GM13976 (cell line): ENCODE results near the gene ARHGEF18.

ENCODE experiments used
- DNase-seq: peaks from one replicate; pipeline ENCODE4 v3.0.0; 2012; ENCODE audit warnings: low spot score
- CTCF ChIP-seq: IDR thresholded peaks from 2 replicates; pipeline ENCODE4 v1.5.1; 2012; ENCODE audit warnings: borderline replicate concordance, mild to moderate bottlenecking; ENCODE audit not compliant: insufficient read depth; ENCODE audit errors: extremely low read depth, missing control alignments, control extremely low read depth
- in situ Hi-C: fragments of 300-500 bp; cut with MboI; formaldehyde crosslinking; loops from one replicate; pipeline ENCODE4 v1.12.0; 2022; ENCODE audit warnings: low sequenced_read_pairs, mixed read lengths, inconsistent platforms; ENCODE audit not compliant: unreplicated experiment

ARHGEF18 gene

GRCh38 chr19:7391218-7391670 lies 42.5 kb downstream of the ARHGEF18 start:
- in situ Hi-C loops: no loop called here
- no peak for DNase-seq
- no peak for TF ChIP-seq CTCF

GRCh38 chr19:7393459-7393858 lies 44.7 kb downstream of the ARHGEF18 start:
- no peak for TF ChIP-seq CTCF
- in situ Hi-C loops: no loop called here
- DNase-seq: no peak

- in situ Hi-C loops: no loop called here
- no peak for TF ChIP-seq CTCF
- DNase-seq: no peak
Observed at GRCh38 chr19:7393939-7394730, 45.4 kb downstream of the ARHGEF18 start.

- in situ Hi-C loops: no loop called here
- peak; percentile 98 for DNase-seq
- TF ChIP-seq CTCF: no peak
Observed at GRCh38 chr19:7394731-7395359, 46.1 kb downstream of the ARHGEF18 start.

GRCh38 chr19:7395360-7396066 lies 46.8 kb downstream of the ARHGEF18 start:
- in situ Hi-C loops: no loop called here
- TF ChIP-seq CTCF: no peak
- DNase-seq: no peak

GRCh38 chr19:7397687-7398086 lies 49.0 kb downstream of the ARHGEF18 start:
- in situ Hi-C loops: no loop called here
- DNase-seq: no peak
- TF ChIP-seq CTCF: no peak
